Thyroid gland (tissue), 4 donors: Measurements from ENCODE around the gene RPRD1B. TPM values are rescaled to one million over a fixed set of nuclear protein-coding genes. Genes with fewer than 3 reads are reported as not detected.

Experiments
- DNase-seq, 2 donors: peaks; one replicate each; pipeline ENCODE4 v3.0.0-alpha.2; 2019
- H3K27ac ChIP-seq, 3 donors: fragments of 200-600 bp; sonication (generic); 1 replicate in 2 of 3; 2 replicates in 1 of 3; pipeline ENCODE4 v1.5.1; 2016 to 2019; ENCODE audit warnings: mild to moderate bottlenecking in 1 of 3, moderate library complexity in 1 of 3
- H3K27me3 ChIP-seq: fragments of 200-600 bp; sonication (generic); one replicate; pipeline ENCODE4 v1.5.1; 2019
- H3K36me3 ChIP-seq, 2 donors: fragments of 200-600 bp; sonication (generic); one replicate each; pipeline ENCODE4 v1.5.1; 2016 to 2019
- H3K4me1 ChIP-seq, 2 donors: fragments of 200-600 bp; sonication (generic); one replicate each; pipeline ENCODE4 v1.5.1; 2017 to 2019
- H3K4me3 ChIP-seq, 3 donors: fragments of 200-600 bp; sonication (generic); replicated peaks in 1 of 3; 1 replicate in 2 of 3; 2 replicates in 1 of 3; pipeline ENCODE4 v1.5.1; 2016; ENCODE audit warnings: mild to moderate bottlenecking in 1 of 3
- H3K9me3 ChIP-seq: fragments of 200-600 bp; sonication (generic); one replicate; pipeline ENCODE4 v1.5.1; 2017
- CTCF ChIP-seq, 6 experiments: fragments of 200-600 bp in 3 of 6; fragments of 450-650 bp in 3 of 6; sonication (generic) in 3 of 6; IDR thresholded peaks; one replicate each; pipeline ENCODE4 v1.5.1; 2016 to 2019; ENCODE audit warnings: antibody characterized with exemption in 6 of 6, mild to moderate bottlenecking in 2 of 6, inconsistent platforms in 1 of 6, moderate library complexity in 1 of 6
- POLR2A ChIP-seq, 2 donors: fragments of 450-650 bp; IDR thresholded peaks; one replicate each; pipeline ENCODE4 v1.6.1; 2017; ENCODE audit warnings: antibody characterized with exemption in 2 of 2, mild to moderate bottlenecking in 2 of 2, moderate library complexity in 1 of 2
- WGBS, 2 donors: methylation state at CpG; one replicate each; pipeline ENCODE4 v1.1.5; 2017; 5-methylcytosine and 5-hydroxymethylcytosine counted together
- intact Hi-C: fragments of 100-400 bp; cut with DNase I; formaldehyde crosslinking; loops from one replicate; pipeline ENCODE4 v1.15.1; 2023
- total RNA-seq, 4 donors: library from RNA; depleted of rRNA; stranded (reverse); fragments of >200 nt; gene quantifications; one replicate each; pipeline ENCODE4 v1.2.3, GENCODE V29; 2016

The RPRD1B gene
- total RNA-seq, 4 donors from 2014 or later = 24.2 to 58.9 (median 27.0) TPM

DNA sequence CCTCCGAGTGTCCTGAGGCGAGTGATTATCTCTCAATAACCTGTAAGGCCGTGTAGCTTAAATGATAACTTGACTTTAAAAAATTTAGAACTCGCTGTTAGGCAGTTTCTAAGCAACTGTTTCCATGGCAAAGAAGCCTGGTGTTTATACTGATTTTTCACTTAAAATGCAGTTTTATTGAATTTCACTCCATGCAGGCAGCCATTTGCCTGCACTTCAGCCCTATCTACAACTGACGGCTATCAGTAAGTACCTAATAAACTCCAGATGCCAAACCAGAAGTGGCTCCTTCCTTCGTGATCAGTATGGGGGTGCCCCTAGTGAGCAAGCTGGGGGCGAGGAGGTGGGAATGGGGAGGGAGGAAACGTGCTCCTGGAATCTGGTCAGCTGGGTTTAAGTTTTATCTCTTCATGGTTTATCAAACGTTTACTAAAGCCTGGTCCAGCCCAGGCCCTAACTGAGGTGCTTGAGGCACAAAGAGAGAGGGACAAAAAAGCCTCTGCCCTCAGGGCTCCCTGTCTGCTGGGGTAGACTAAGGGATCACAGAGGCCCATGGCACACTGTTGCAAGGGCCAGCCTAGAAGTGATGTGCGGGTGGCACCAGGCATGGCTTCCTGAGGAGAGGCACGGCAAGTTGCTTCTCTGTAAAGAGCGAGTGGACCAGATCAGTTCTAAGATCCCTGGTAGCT, 45.8 kb upstream of the RPRD1B start:
- intact Hi-C loops = no loop called here
- no peak for DNase-seq
- Histone ChIP-seq H3K27ac (peak overlapping the region; percentile 92 to 94 (median 94)), H3K4me1 (peaks cover 76 to 94% of the 10 kb centered on the region in 2 donors), H3K27me3 (no peaks in the 10 kb centered on the region), H3K36me3 (no peaks in the 10 kb centered on the region), H3K9me3 (no peaks in the 10 kb centered on the region), H3K4me3 (no peak overlapping the region)
- no peak for TF ChIP-seq CTCF (IDR thresholded peaks at IDR 0.05)
- no peak for TF ChIP-seq POLR2A (IDR thresholded peaks at IDR 0.05)
- WGBS, 2 donors = 69 to 75% methylated on average over 12 of the region's 12 CpGs

- Histone ChIP-seq H3K27ac (peak overlapping the region; percentile 92 to 94 (median 94)), H3K27me3 (no peaks in the 10 kb centered on the region), H3K4me3 (no peak overlapping the region), H3K9me3 (no peaks in the 10 kb centered on the region), H3K36me3 (no peaks in the 10 kb centered on the region), H3K4me1 (peaks cover 73 to 95% of the 10 kb centered on the region in 2 donors)
- intact Hi-C loops = no loop called here
- WGBS, 2 donors = 76 to 89% methylated on average over 5 of the region's 5 CpGs
- TF ChIP-seq CTCF (IDR thresholded peaks at IDR 0.05) (no peak), POLR2A (IDR thresholded peaks at IDR 0.05) (no peak)
- no peak for DNase-seq
Observed at GRCh38 chr20:37988306-37988954, 45.1 kb upstream of the RPRD1B start.

DNA sequence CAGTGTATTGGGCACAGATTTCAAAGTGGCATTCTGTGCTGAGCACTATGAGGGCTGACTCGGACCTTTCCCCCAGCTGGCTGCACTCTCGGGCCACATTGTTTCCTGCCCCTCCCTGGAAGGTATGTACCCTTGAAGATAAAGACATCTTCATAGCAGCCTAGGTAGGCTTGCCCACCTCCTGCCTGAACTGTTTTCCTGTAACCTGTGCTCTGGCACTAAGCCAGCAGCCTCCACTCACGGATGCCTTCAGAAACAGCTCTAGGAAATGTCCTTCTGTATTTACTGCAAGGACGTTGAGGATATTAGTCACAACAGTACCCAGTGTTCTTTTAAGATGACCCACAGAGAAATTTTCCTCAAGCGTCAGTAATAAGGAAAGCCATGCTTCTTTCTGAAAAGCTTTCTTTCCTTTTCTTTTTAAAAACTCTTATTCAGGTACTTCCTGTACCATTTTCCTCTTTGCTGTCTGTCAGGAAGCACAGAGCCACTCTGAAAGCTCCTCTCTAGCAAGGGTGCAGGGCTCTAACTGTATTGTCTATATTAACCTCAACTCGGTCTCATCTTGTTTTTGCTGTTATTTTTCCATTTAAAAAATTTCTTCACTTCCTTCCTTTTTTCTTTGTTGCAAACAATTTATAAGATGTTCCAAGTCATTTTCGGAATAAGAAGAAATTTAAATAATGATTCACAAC, 43.8 kb upstream of the RPRD1B start:
- Histone ChIP-seq H3K4me1 (peaks cover 68 to 93% of the 10 kb centered on the region in 2 donors), H3K27ac (peak overlapping the region; percentile 73 to 94 (median 94)), H3K9me3 (no peaks in the 10 kb centered on the region), H3K4me3 (no peak overlapping the region), H3K36me3 (no peaks in the 10 kb centered on the region), H3K27me3 (no peaks in the 10 kb centered on the region)
- WGBS, 2 donors = 28 to 30% methylated on average over 7 of the region's 7 CpGs
- intact Hi-C loops = no loop called here
- TF ChIP-seq POLR2A (IDR thresholded peaks at IDR 0.05) (no peak), CTCF (IDR thresholded peaks at IDR 0.05) (no peak)
- peak; percentile 90 to 93 for DNase-seq

DNA sequence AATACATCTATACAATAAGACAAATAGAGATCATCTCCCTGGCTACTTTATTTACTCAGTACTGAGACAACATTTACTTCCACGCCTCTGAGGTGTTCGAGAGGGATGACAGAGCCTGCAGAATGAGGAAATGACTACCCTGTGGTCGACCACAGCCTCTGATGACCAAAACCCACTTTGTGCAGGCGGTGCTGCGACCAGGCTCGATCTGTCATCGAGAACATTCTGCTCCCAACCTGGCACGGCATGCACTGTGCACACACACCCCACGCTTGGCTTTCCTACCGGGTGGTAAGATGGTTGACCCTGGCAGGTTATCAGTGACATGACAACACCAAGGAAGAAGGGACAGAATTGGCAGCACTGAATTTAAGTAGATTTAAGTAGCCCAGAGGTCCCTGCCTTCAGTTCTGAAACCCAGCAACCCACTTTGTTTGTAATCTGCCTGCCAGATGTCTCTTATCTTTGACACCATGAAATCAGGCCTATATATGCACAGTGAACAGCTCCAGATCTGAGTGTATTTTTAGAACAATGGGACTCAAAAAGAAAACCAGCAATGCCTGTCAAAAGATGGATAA, 42.9 kb upstream of the RPRD1B start:
- no peaks in the 10 kb centered on the region for H3K9me3 ChIP-seq
- 71 to 82% methylated on average over 10 of the region's 10 CpGs for WGBS, 2 donors
- H3K4me1 ChIP-seq = peaks cover 75 to 93% of the 10 kb centered on the region in 2 donors
- H3K27ac ChIP-seq = peak overlapping the region; percentile 73 to 94 (median 94)
- no peak overlapping the region for H3K4me3 ChIP-seq
- peak in 1 of 2 donors; percentile 27 for DNase-seq
- H3K27me3 ChIP-seq = no peaks in the 10 kb centered on the region
- H3K36me3 ChIP-seq = no peaks in the 10 kb centered on the region
- TF ChIP-seq POLR2A (IDR thresholded peaks at IDR 0.05) (no peak), CTCF (IDR thresholded peaks at IDR 0.05) (no peak)
- intact Hi-C loops = no loop called here
